B cell (primary cell): ENCODE data around the gene RGS19. TPM values are rescaled to one million over a fixed set of nuclear protein-coding genes. Genes with fewer than 3 reads are reported as not detected.

ENCODE experiments used
- ATAC-seq: fragments of 200-7000 bp; cut with Tn5 transposase; one replicate; pipeline ENCODE4 v1.10.0; 2021; ENCODE audit warnings: low read depth, mild to moderate bottlenecking, moderate number of reproducible peaks, moderate library complexity
- CTCF ChIA-PET: fragments of 350-600 bp; sonication (Branson Sonifier 250); formaldehyde crosslinking; loops from one replicate; lab custom pipeline; 2021; ENCODE audit warnings: antibody characterized with exemption, inconsistent platforms; lab: Charles Lee
- POLR2A ChIA-PET: fragments of 350-600 bp; sonication (Branson Sonifier 250); formaldehyde crosslinking; loops from one replicate; lab custom pipeline; 2021; ENCODE audit warnings: antibody characterized with exemption; lab: Charles Lee
- DNase-seq: peaks from one replicate; pipeline ENCODE4 v3.0.0; 2013
- H2AFZ ChIP-seq: 2 replicates; pipeline ENCODE4 v1.6.1; 2012; ENCODE audit warnings: mild to moderate bottlenecking, low read depth, low read length; ENCODE audit not compliant: insufficient read depth, poor library complexity, severe bottlenecking
- H3K27ac ChIP-seq, 2 donors: 1 replicate in 1 of 2; 2 replicates in 1 of 2; pipeline ENCODE4 v1.5.1; 2012 to 2013; ENCODE audit warnings: low read length in 2 of 2, mild to moderate bottlenecking in 2 of 2, moderate library complexity in 1 of 2
- H3K27me3 ChIP-seq, 4 experiments: fragments of 200-600 bp in 1 of 4; sonication (generic) in 1 of 4; replicated peaks in 1 of 4; 1 replicate in 2 of 4; 2 replicates in 2 of 4; pipeline versions ENCODE4 v1.6.1 to v1.7.0; 2013 to 2016; ENCODE audit warnings: low read length in 3 of 4, mild to moderate bottlenecking in 2 of 4, mixed read lengths in 1 of 4, moderate library complexity in 1 of 4; ENCODE audit not compliant: insufficient read depth in 4 of 4, control insufficient read depth in 3 of 4; ENCODE audit errors: control extremely low read depth in 1 of 4
- H3K36me3 ChIP-seq, 2 experiments: replicated peaks in 1 of 2; 1 replicate in 1 of 2; 2 replicates in 1 of 2; pipeline versions ENCODE4 v1.6.1 to v1.7.1; 2013; ENCODE audit warnings: low read length in 1 of 2; ENCODE audit not compliant: insufficient read depth in 2 of 2, control insufficient read depth in 1 of 2; ENCODE audit errors: control extremely low read depth in 1 of 2, extremely low read depth in 1 of 2
- H3K4me1 ChIP-seq, 2 donors: fragments of 200-600 bp in 1 of 2; sonication (generic) in 1 of 2; 1 replicate in 1 of 2; 2 replicates in 1 of 2; pipeline versions ENCODE4 v1.5.1 to v1.6.1; 2013 to 2017; ENCODE audit warnings: low read length in 2 of 2; ENCODE audit not compliant: control insufficient read depth in 2 of 2, insufficient read depth in 2 of 2
- H3K4me2 ChIP-seq: replicated peaks from 2 replicates; pipeline ENCODE3; 2012; ENCODE audit warnings: mild to moderate bottlenecking, low read depth, low read length; ENCODE audit not compliant: poor library complexity, severe bottlenecking
- H3K4me3 ChIP-seq, 5 experiments: fragments of 200-600 bp in 1 of 5; sonication (generic) in 1 of 5; 1 replicate in 3 of 5; 2 replicates in 2 of 5; pipeline versions ENCODE4 v1.5.1 to v1.7.0; 2011 to 2016; ENCODE audit warnings: low read length in 4 of 5, mild to moderate bottlenecking in 4 of 5, low read depth in 2 of 5, control low read depth in 1 of 5, moderate library complexity in 1 of 5; ENCODE audit not compliant: insufficient read depth in 1 of 5; ENCODE audit errors: control extremely low read depth in 1 of 5, extremely low read depth in 1 of 5
- H3K79me2 ChIP-seq: fragments of 200-600 bp; sonication (generic); one replicate; pipeline ENCODE4 v1.6.0; 2016; ENCODE audit warnings: low read length; ENCODE audit not compliant: control insufficient read depth, insufficient read depth
- H3K9ac ChIP-seq: fragments of 200-600 bp; sonication (generic); 2 replicates; pipeline ENCODE4 v1.6.1; 2017; ENCODE audit warnings: mild to moderate bottlenecking, low read length, moderate library complexity
- H3K9me3 ChIP-seq, 3 donors: one replicate each; pipeline versions ENCODE4 v1.6.1 to v1.7.1; 2013; ENCODE audit warnings: low read length in 2 of 3; ENCODE audit not compliant: control insufficient read depth in 2 of 3, insufficient read depth in 1 of 3; ENCODE audit errors: control extremely low read depth in 1 of 3
- H4K20me1 ChIP-seq: 2 replicates; pipeline ENCODE4 v1.6.0; 2012; ENCODE audit warnings: mild to moderate bottlenecking, low read length; ENCODE audit not compliant: insufficient read depth, control insufficient read depth, poor library complexity, severe bottlenecking
- H3K27ac Mint-ChIP-seq: one replicate; pipeline ENCODE4 v1.8.0; 2021; ENCODE audit warnings: mixed read lengths
- H3K27me3 Mint-ChIP-seq: one replicate; pipeline ENCODE4 v1.8.0; 2021; ENCODE audit warnings: mixed read lengths
- H3K4me1 Mint-ChIP-seq: one replicate; pipeline ENCODE4 v1.8.0; 2021; ENCODE audit warnings: mixed read lengths
- H3K4me3 Mint-ChIP-seq: one replicate; pipeline ENCODE4 v1.8.0; 2021; ENCODE audit warnings: mixed read lengths
- H3K9me3 Mint-ChIP-seq: one replicate; pipeline ENCODE4 v1.8.0; 2022; ENCODE audit warnings: mixed read lengths; ENCODE audit not compliant: insufficient read depth
- CTCF ChIP-seq: fragments of 200-600 bp; IDR thresholded peaks from one replicate; pipeline ENCODE4 v1.8.0; 2022; ENCODE audit warnings: antibody characterized with exemption, mild to moderate bottlenecking
- EZH2 ChIP-seq: IDR thresholded peaks from 2 replicates; pipeline ENCODE4 v1.6.1; 2012; ENCODE audit warnings: borderline replicate concordance, low read depth, mild to moderate bottlenecking, moderate library complexity, low read length; ENCODE audit not compliant: insufficient read depth, poor library complexity, severe bottlenecking
- WGBS: methylation state at CpG from one replicate; pipeline ENCODE4 v1.1.5; 2013; ENCODE audit warnings: missing lambda C conversion rate; ENCODE audit not compliant: insufficient coverage; 5-methylcytosine and 5-hydroxymethylcytosine counted together
- intact Hi-C: fragments of 100-400 bp; cut with micrococcal nuclease; formaldehyde crosslinking; loops from one replicate; pipeline ENCODE4 v1.10.0; 2022
- polyA plus RNA-seq: library from polyadenylated mRNA; depleted of rRNA; stranded (reverse); fragments of >200 nt; gene quantifications from 2 replicates; pipeline ENCODE4 v1.2.3, GENCODE V29; 2012
- total RNA-seq, 2 donors: library from RNA; stranded (reverse); fragments of 120-200 nt in 1 of 2; gene quantifications; 1 replicate in 1 of 2; 2 replicates in 1 of 2; pipeline versions ENCODE4 v1.2.3 to v1.2.4, GENCODE V29; 2013 to 2022

The RGS19 gene
- total and polyA plus RNA-seq, 2 donors (not counting 1 experiment from before 2014, with no cell fraction given): 69.4 to 203 TPM

GRCh38 chr20:64039293-64040160 is 39.8 kb downstream of the RGS19 start:
- Histone ChIP-seq H3K27ac (no peak overlapping the region), H3K36me3 (peaks cover 0 to 6% of the 10 kb centered on the region in 2 experiments), H3K4me3 (peak overlapping the region in 4 of 5 experiments; percentile 64 to 85 (median 66)), H4K20me1 (peaks cover 6% of the 10 kb centered on the region), H3K9ac (peak overlapping the region; percentile 76), H3K4me2 (peak overlapping the region; percentile 100), H3K27me3 (peaks cover 0 to 23% (median 11%) of the 10 kb centered on the region in 4 experiments), H3K9me3 (peaks cover 0 to 3% (median 0%) of the 10 kb centered on the region in 3 donors), H2AFZ (peak overlapping the region; percentile 96), H3K4me1 (peaks cover 31 to 32% of the 10 kb centered on the region in 2 donors), H3K79me2 (no peaks in the 10 kb centered on the region)
- H3K4me3 Mint-ChIP-seq: peak overlapping the region; percentile 80
- WGBS: 14% methylated on average over 12 of the region's 17 CpGs
- ChIA-PET CTCF (interaction anchor here (1.0 to 6.4 kb wide), 20 partner anchors 12 to 216 kb away, joined by 4 to 108 read pairs (median 7); partner anchors contain the start of genes LKAAEAR1, NPBWR2, OPRL1 and PCMTD2), POLR2A (interaction anchor here (0.5 to 1.6 kb wide), 6 partner anchors 8 to 329 kb away, joined by 3 to 6 read pairs (median 4); partner anchors contain the start of genes PRPF6 and RGS19)
- intact Hi-C loops: loop anchor here (1.0 to 5.0 kb wide), 4 partner anchors 43 to 81 kb away; partner anchors contain the start of gene PRPF6
- TF ChIP-seq EZH2 (no peak), CTCF (no peak)
- no peaks in the 10 kb centered on the region for H3K9me3 Mint-ChIP-seq
- H3K27ac Mint-ChIP-seq: peak overlapping the region; percentile 32
- DNase-seq: no peak
- peaks cover 18% of the 10 kb centered on the region for H3K27me3 Mint-ChIP-seq
- peaks cover 23% of the 10 kb centered on the region for H3K4me1 Mint-ChIP-seq
- no peak for ATAC-seq
